ELF-1 (cell line): ENCODE results near the gene LTBP1.
"Not testable (repeated sequence)": the region's sequence is repeated elsewhere in the genome, so short reads cannot be mapped to it uniquely, and the experiment has no call there.

Experiments used
- DNase-seq: peaks from one replicate; pipeline ENCODE4 v3.0.0-alpha.2; 2016; ENCODE audit warnings: low read depth, low spot score

LTBP1 gene

GRCh38 chr2:33144243-33144642, 197.5 kb downstream of the LTBP1 start:
- no peak for DNase-seq

GRCh38 chr2:33145459-33145858, 198.7 kb downstream of the LTBP1 start:
- no peak for DNase-seq

DNA sequence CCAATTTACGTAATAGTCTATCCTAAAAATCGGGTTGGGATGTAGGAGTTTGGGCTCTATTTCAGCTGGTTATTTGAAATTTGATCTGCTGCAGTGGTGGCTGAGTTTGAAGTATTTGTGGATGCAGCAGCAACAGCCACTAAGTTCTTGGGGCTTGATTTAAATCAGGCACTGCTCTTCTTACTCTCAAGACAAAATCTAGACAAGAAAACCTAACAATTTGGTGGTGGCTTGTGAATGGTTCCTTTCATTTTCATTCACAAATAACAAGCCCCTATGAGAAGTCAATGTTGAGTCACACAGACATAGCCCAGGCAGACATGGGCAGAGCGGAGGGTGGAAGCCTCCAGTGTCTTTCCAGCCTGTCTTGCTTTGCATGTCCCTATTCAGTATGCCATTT, 199.3 kb downstream of the LTBP1 start:
- no peak for DNase-seq

- DNase-seq, result no peak
Observed at GRCh38 chr2:33153008-33153407, 206.3 kb downstream of the LTBP1 start.

DNA sequence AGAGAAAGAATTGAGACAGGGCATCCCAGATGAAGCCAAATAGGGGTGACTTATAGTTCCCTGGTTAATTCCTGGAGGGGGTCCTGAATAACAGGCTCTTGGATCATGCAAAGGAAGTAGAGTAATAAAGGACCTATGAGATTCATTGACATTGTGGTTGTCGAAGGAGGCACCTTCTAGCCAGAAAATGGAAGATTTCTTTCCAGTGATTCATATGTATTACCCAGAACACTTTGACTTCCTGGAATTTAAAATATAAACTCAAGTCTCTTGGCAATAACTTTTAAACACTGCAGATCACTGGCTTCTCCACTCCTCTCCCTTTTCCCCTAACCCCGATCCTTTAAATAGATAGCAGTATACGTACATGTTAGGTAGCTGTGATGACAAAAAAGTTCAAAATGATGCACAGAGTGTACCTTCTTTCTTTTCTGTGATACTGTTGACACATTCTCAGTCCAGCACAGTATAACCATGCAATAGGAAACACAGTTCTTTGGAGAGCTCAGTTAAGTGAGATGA, 211.8 kb downstream of the LTBP1 start:
- DNase-seq, result no peak

GRCh38 chr2:33160191-33160590, 213.4 kb downstream of the LTBP1 start:
- no peak for DNase-seq

DNA sequence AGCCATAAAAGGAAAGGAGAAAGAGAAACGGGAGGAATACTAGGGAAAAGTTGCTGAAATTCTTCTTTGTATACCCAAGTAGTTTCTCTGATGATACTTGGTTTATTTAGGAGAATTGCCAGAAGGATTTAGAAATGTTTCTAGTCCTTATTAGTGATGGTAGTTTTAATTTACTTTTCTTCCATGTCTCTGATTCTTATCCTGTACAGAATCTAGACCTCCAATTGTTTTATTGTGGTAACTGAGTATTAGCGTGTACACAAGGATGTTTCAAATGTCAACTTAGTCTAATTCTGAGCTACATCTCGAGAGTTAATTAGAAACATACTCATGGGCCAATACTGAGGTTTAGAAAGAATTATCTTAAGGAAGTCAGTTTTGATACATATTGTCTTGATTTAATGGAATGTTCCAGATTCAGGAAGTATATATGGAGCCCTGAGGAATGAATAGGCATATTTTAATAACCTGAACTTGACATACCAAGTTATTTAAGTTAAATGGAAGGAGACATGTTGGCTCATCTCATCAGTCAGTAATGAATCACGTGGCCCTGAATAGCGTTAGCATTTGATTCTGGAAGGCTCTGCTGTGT, 219.6 kb downstream of the LTBP1 start:
- no peak for DNase-seq

DNA sequence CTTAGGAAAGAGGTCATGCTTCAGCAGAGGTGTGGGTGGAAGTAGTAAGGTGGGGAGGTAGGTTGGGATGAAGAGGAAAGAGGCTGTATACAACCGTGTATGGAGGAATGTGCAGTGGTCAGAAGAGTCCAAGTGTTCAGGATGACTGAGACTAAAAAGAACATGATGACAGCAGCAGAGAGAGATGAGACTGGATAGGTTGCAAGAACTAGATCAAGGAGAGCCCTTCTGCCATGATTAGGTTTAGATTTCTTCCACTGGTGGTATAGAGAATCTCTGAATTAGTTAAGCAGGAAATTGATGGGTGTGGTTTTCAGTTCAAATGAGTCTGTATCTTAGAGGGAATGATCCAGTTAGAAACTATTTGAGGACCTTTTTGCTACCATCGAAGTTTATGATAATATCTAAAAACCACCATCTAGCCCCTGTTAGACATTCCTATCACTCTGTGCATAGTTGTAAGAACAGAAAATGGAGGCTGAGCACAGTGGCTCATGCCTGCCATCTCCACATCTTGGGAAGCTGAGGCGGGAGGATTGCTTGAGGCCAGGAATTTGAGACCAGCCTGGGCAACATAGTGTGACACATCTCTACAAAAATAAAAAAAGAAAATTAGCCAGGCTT, 221.0 kb downstream of the LTBP1 start:
- no peak for DNase-seq

DNA sequence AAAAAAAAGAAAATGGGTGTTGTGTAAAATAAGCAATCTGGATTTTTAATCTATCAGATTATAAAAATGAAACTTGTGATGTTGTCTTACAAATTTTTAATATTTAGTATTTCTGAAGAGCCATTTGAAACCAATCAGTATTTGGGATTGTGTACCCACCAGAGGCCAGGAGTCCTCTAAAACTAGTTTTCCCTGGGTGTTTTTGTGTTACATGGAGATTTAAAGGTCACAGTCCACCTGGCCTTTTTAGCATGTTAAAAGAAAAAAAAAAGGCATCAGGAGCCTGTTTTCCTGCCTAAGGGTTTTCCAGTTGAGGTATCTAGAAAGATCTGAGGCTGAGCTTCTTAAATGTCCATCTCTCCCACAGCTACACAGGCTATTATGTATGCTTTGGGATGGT, 221.7 kb downstream of the LTBP1 start:
- peak; percentile 18 for DNase-seq

DNA sequence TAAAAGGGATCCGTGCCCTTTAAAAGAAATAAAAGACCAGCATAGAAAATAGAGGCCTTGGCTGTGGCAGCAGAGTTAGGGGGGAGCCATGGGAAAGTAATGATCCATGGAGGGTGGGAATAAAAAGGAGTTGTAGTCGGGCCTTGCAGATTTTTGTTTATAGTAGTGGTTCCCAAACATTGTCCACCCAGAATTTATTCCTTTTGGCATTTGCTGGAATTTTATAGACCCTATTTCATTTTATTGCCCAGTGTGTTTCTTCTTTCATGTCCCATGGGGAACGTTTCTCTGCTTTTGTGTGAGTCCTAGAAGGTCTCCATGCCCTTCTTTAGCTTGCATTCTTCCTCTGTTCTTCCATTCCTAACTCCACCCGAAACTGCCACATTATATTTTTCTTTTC, 222.2 kb downstream of the LTBP1 start:
- DNase-seq, result no peak

DNA sequence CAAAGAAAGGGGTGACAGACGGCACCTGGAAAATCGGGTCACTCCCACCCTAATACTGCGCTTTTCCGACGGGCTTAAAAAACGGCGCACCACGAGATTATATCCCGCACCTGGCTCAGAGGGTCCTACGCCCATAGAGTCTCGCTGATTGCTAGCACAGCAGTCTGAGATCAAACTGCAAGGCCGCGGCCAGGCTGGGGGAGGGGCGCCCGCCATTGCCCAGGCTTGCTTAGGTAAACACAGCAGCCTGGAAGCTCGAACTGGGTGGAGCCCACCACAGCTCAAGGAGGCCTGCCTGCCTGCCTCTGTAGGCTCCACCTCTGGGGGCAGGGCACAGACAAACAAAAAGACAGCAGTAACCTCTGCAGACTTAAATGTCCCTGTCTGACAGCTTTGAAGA, 223.5 kb downstream of the LTBP1 start:
- DNase-seq, result not testable (repeated sequence)

GRCh38 chr2:33177627-33178026, 230.9 kb downstream of the LTBP1 start:
- no peak for DNase-seq

GRCh38 chr2:33178209-33178608, 231.5 kb downstream of the LTBP1 start:
- DNase-seq, result no peak

GRCh38 chr2:33180915-33181314, 234.2 kb downstream of the LTBP1 start:
- DNase-seq, result no peak

DNA sequence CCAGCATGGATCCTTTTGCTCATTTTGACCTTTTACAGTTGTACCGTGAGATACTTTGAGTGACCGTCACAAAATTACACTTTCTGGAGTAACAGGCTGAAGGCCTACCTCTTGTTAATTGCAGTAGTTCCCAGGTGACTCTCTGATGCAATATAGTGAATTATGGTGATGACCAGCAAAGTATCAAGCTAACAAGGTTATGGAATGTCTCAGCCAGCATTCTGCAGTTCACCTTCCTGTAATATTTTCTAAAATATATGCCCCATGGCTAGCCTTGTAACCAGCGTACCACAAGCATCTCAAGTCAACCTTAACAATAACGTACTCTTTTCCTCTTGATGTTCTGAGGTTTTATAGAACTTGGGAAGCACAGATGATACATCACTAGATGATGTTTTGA, 234.7 kb downstream of the LTBP1 start:
- DNase-seq, result no peak

GRCh38 chr2:33184041-33184440, 237.3 kb downstream of the LTBP1 start:
- DNase-seq, result no peak

- no peak for DNase-seq
Observed at GRCh38 chr2:33186937-33187336, 240.2 kb downstream of the LTBP1 start.

DNA sequence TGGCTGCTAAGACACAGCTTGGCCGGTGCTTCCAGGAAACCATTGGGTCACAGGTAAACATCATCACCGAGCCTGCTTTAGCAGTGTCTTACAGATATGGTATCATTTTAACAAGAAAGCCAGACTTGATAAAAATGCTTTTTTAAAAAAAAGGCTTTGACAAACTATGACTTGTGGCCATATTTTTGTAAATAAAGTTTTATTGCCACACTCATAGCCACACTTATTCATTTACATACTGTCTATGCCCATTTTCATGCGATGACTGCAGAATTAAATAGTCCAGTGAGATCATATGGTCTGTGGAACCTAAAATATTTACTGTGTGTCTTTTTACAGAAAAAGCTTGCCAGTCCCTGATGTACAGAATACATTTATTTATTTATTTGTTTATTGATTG, 242.0 kb downstream of the LTBP1 start:
- no peak for DNase-seq

GRCh38 chr2:33190393-33190937, 243.7 kb downstream of the LTBP1 start:
- no peak for DNase-seq

GRCh38 chr2:33195891-33196290, 249.1 kb downstream of the LTBP1 start:
- no peak for DNase-seq

DNA sequence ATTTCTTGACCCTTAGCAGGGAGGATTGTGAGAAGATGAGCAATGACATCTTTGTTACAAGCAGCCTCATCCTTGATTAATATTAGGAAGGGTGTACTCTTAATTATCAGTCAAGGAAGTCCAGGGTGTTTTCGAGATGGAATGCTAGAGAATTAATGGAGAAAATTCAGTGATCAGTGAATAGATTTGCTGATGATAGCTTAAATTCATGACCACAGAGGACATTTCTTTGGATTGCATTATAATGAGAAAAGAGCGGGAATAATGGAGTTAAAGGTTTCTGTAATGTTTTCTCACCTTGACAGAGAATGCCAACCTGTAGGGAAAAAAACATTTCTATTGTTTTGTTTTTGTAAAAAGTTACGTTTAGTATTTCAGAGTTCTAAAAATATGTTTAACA, 249.9 kb downstream of the LTBP1 start:
- no peak for DNase-seq

GRCh38 chr2:33197198-33197938, 250.6 kb downstream of the LTBP1 start:
- no peak for DNase-seq
